ENCODE results near the gene VWC2.

Gene VWC2

GRCh38 chr7:49822856-49823255 is 49.4 kb downstream of the VWC2 start:
- ATAC-seq: no peak
- no peak for TF ChIP-seq CSRNP3 (CRISPR knock-in tag; IDR thresholded peaks at IDR 0.05)

GRCh38 chr7:49823566-49823965 is 50.1 kb downstream of the VWC2 start:
- no peak for ATAC-seq
- TF ChIP-seq OSR1 (CRISPR knock-in tag; IDR thresholded peaks at IDR 0.05) (no peak), GLIS3 (CRISPR knock-in tag; IDR thresholded peaks at IDR 0.05) (no peak), RARB (CRISPR knock-in tag; IDR thresholded peaks at IDR 0.05) (no peak)

GRCh38 chr7:49839863-49840645 is 66.6 kb downstream of the VWC2 start:
- ATAC-seq: no peak
- TF ChIP-seq CSRNP3 (CRISPR knock-in tag; IDR thresholded peaks at IDR 0.05): no peak
- no peak for TF ChIP-seq ZC3H10 (CRISPR knock-in tag; IDR thresholded peaks at IDR 0.05)
- no peak for TF ChIP-seq GLIS3 (CRISPR knock-in tag; IDR thresholded peaks at IDR 0.05)
- no peak for TF ChIP-seq ZNF70 (CRISPR knock-in tag; IDR thresholded peaks at IDR 0.05)

GRCh38 chr7:49840751-49841405 is 67.4 kb downstream of the VWC2 start:
- TF ChIP-seq BACH2 (CRISPR knock-in tag; IDR thresholded peaks at IDR 0.05; ENCODE audit: borderline replicate concordance) (no peak), POU6F1 (CRISPR knock-in tag; IDR thresholded peaks at IDR 0.05; ENCODE audit: borderline replicate concordance, low read depth) (no peak), ESRRG (CRISPR knock-in tag; IDR thresholded peaks at IDR 0.05) (no peak), GLIS3 (CRISPR knock-in tag; IDR thresholded peaks at IDR 0.05) (no peak), TOX (CRISPR knock-in tag; IDR thresholded peaks at IDR 0.05; ENCODE audit: borderline replicate concordance) (no peak), ARNTL (CRISPR knock-in tag; IDR thresholded peaks at IDR 0.05; ENCODE audit: borderline replicate concordance, low read depth) (no peak), RARB (CRISPR knock-in tag; IDR thresholded peaks at IDR 0.05) (no peak), ZNF565 (CRISPR knock-in tag; conservative IDR thresholded peaks at IDR 0.05; ENCODE audit: low read depth) (no peak), ZFP3 (CRISPR knock-in tag; IDR thresholded peaks at IDR 0.05) (no peak), ISL1 (CRISPR knock-in tag; IDR thresholded peaks at IDR 0.05) (no peak), OSR1 (CRISPR knock-in tag; IDR thresholded peaks at IDR 0.05) (no peak)
- ATAC-seq: no peak

GRCh38 chr7:49845626-49846025 is 72.2 kb downstream of the VWC2 start:
- ATAC-seq: no peak
- TF ChIP-seq CSDC2 (CRISPR knock-in tag; IDR thresholded peaks at IDR 0.05) (no peak), TSHZ2 (CRISPR knock-in tag; IDR thresholded peaks at IDR 0.05) (no peak), ISL1 (CRISPR knock-in tag; IDR thresholded peaks at IDR 0.05) (no peak), RARB (CRISPR knock-in tag; IDR thresholded peaks at IDR 0.05) (no peak), ZFP3 (CRISPR knock-in tag; IDR thresholded peaks at IDR 0.05) (no peak), ZNF70 (CRISPR knock-in tag; IDR thresholded peaks at IDR 0.05) (no peak), POU6F1 (CRISPR knock-in tag; IDR thresholded peaks at IDR 0.05; ENCODE audit: borderline replicate concordance, low read depth) (no peak), ZC3H10 (CRISPR knock-in tag; IDR thresholded peaks at IDR 0.05) (no peak), ZFP30 (CRISPR knock-in tag; IDR thresholded peaks at IDR 0.05) (no peak), GLIS3 (CRISPR knock-in tag; IDR thresholded peaks at IDR 0.05) (no peak), SNAI2 (CRISPR knock-in tag; IDR thresholded peaks at IDR 0.05) (no peak), ARNTL (CRISPR knock-in tag; IDR thresholded peaks at IDR 0.05; ENCODE audit: borderline replicate concordance, low read depth) (no peak), TOX (CRISPR knock-in tag; IDR thresholded peaks at IDR 0.05; ENCODE audit: borderline replicate concordance) (no peak), OSR1 (CRISPR knock-in tag; IDR thresholded peaks at IDR 0.05) (no peak), PATZ1 (CRISPR knock-in tag; IDR thresholded peaks at IDR 0.05; ENCODE audit: borderline replicate concordance) (no peak), PPARA (CRISPR knock-in tag; IDR thresholded peaks at IDR 0.05; ENCODE audit: borderline replicate concordance) (no peak)

Data from SK-N-SH treated with all-trans-retinoic acid at 6 μM for 48 hours (cell line).